Measurements from ENCODE around the gene CPLANE2. TPM values are rescaled to one million over a fixed set of nuclear protein-coding genes. Genes with fewer than 3 reads are reported as not detected.

Gene CPLANE2
- 4.2 TPM for total RNA-seq
- 4.0 TPM for polyA plus RNA-seq
- long read RNA-seq, donor 1: 0 reads
- long read RNA-seq, donor 2, partial matches to known transcripts: 0 of 1 reads
- long read RNA-seq, donor 2, other reads (novel, unspliced or antisense): 0 of 1 reads
- long read RNA-seq, donor 3, partial matches to known transcripts: 0 of 1 reads
- long read RNA-seq, donor 3, other reads (novel, unspliced or antisense): 0 of 1 reads
- long read RNA-seq, donor 4: 0 reads
- long read RNA-seq, donor 5, partial matches to known transcripts: 0 of 3 reads
- long read RNA-seq, donor 5, other reads (novel, unspliced or antisense): 0 of 3 reads
- long read RNA-seq, donor 6, partial matches to known transcripts: 0 of 1 reads
- long read RNA-seq, donor 6, other reads (novel, unspliced or antisense): 0 of 1 reads
- long read RNA-seq, donor 7: 0 reads
- long read RNA-seq, donor 8, partial matches to known transcripts: 0 of 1 reads
- long read RNA-seq, donor 8, other reads (novel, unspliced or antisense): 0 of 1 reads
- long read RNA-seq, donor 9: 0 reads
- long read RNA-seq, donor 10, partial matches to known transcripts: 0 of 1 reads
- long read RNA-seq, donor 10, other reads (novel, unspliced or antisense): 0 of 1 reads

GRCh38 chr1:16236511-16237342 is at the start of gene CPLANE2:
Gene CPLANE2 (minus strand): TSS chr1:16237183. CDS start chr1:16236742, 441 bp downstream.
- WGBS: under 1% methylated on average over 57 of the region's 57 CpGs
- peaks cover 0 to 4% of the 10 kb centered on the region in 2 donors for H3K36me3 ChIP-seq (ENCODE audit: control insufficient read depth in 2 of 2, insufficient read depth in 2 of 2, low read length in 1 of 2)
- H3K4me1 ChIP-seq (ENCODE audit: control insufficient read depth in 2 of 2, insufficient read depth in 2 of 2, low read length in 2 of 2): peaks cover 6 to 19% of the 10 kb centered on the region in 2 donors
- no peaks in the 10 kb centered on the region for H3K27me3 ChIP-seq (ENCODE audit: control insufficient read depth in 2 of 2, insufficient read depth in 1 of 2, low read length in 1 of 2)
- peak within 1 kb of the TSS; percentile 51 to 73 for H3K27ac ChIP-seq (ENCODE audit: low read depth in 1 of 2, low read length in 1 of 2)
- H3K4me3 ChIP-seq (ENCODE audit: low read length in 2 of 2): peak within 1 kb of the TSS; percentile 51 to 65
- H3K9me3 ChIP-seq (ENCODE audit: control insufficient read depth in 2 of 2, insufficient read depth in 1 of 2, low read length in 1 of 2): no peaks in the 10 kb centered on the region
- DNase-seq (ENCODE audit: low read depth in 6 of 9, low spot score in 9 of 9): peak; percentile 85 to 98 (median 95)

GRCh38 chr1:16286122-16286521 is 49.1 kb upstream of the CPLANE2 start:
- H3K27ac ChIP-seq (ENCODE audit: low read depth in 1 of 2, low read length in 1 of 2): no peak overlapping the region
- no peak for DNase-seq (ENCODE audit: low read depth in 6 of 9, low spot score in 9 of 9)
- no peak overlapping the region for H3K4me3 ChIP-seq (ENCODE audit: low read length in 2 of 2)
- no peaks in the 10 kb centered on the region for H3K27me3 ChIP-seq (ENCODE audit: control insufficient read depth in 2 of 2, insufficient read depth in 1 of 2, low read length in 1 of 2)
- H3K9me3 ChIP-seq (ENCODE audit: control insufficient read depth in 2 of 2, insufficient read depth in 1 of 2, low read length in 1 of 2): no peaks in the 10 kb centered on the region
- H3K4me1 ChIP-seq (ENCODE audit: control insufficient read depth in 2 of 2, insufficient read depth in 2 of 2, low read length in 2 of 2): no peaks in the 10 kb centered on the region
- 99% methylated on average over 4 of the region's 4 CpGs for WGBS
- H3K36me3 ChIP-seq (ENCODE audit: control insufficient read depth in 2 of 2, insufficient read depth in 2 of 2, low read length in 1 of 2): peaks cover 21 to 36% of the 10 kb centered on the region in 2 donors

- peaks cover 9 to 10% of the 10 kb centered on the region in 2 donors for H3K36me3 ChIP-seq (ENCODE audit: control insufficient read depth in 2 of 2, insufficient read depth in 2 of 2, low read length in 1 of 2)
- no peaks in the 10 kb centered on the region for H3K4me1 ChIP-seq (ENCODE audit: control insufficient read depth in 2 of 2, insufficient read depth in 2 of 2, low read length in 2 of 2)
- WGBS: 99% methylated on average over 2 of the region's 2 CpGs
Measured at GRCh38 chr1:16281765-16282164, 44.8 kb upstream of the CPLANE2 start.

GRCh38 chr1:16279186-16279585 is 42.2 kb upstream of the CPLANE2 start:
- Histone ChIP-seq H3K4me3 (ENCODE audit: low read length in 2 of 2) (no peak overlapping the region), H3K27ac (ENCODE audit: low read depth in 1 of 2, low read length in 1 of 2) (no peak overlapping the region), H3K9me3 (ENCODE audit: control insufficient read depth in 2 of 2, insufficient read depth in 1 of 2, low read length in 1 of 2) (no peaks in the 10 kb centered on the region), H3K4me1 (ENCODE audit: control insufficient read depth in 2 of 2, insufficient read depth in 2 of 2, low read length in 2 of 2) (no peaks in the 10 kb centered on the region), H3K36me3 (ENCODE audit: control insufficient read depth in 2 of 2, insufficient read depth in 2 of 2, low read length in 1 of 2) (peaks cover 3 to 5% of the 10 kb centered on the region in 2 donors), H3K27me3 (ENCODE audit: control insufficient read depth in 2 of 2, insufficient read depth in 1 of 2, low read length in 1 of 2) (no peaks in the 10 kb centered on the region)
- DNase-seq (ENCODE audit: low read depth in 6 of 9, low spot score in 9 of 9): no peak
- 81% methylated on average over 2 of the region's 2 CpGs for WGBS

More at GRCh38 chr1:16281765-16282164, 44.8 kb upstream of the CPLANE2 start:
- no peaks in the 10 kb centered on the region for H3K9me3 ChIP-seq (ENCODE audit: control insufficient read depth in 2 of 2, insufficient read depth in 1 of 2, low read length in 1 of 2)
- no peaks in the 10 kb centered on the region for H3K27me3 ChIP-seq (ENCODE audit: control insufficient read depth in 2 of 2, insufficient read depth in 1 of 2, low read length in 1 of 2)
- DNase-seq (ENCODE audit: low read depth in 6 of 9, low spot score in 9 of 9): no peak
- H3K27ac ChIP-seq (ENCODE audit: low read depth in 1 of 2, low read length in 1 of 2): no peak overlapping the region
- no peak overlapping the region for H3K4me3 ChIP-seq (ENCODE audit: low read length in 2 of 2)

GRCh38 chr1:16276302-16277030 is 39.5 kb upstream of the CPLANE2 start:
- no peak for DNase-seq (ENCODE audit: low read depth in 6 of 9, low spot score in 9 of 9)
- Histone ChIP-seq H3K27ac (ENCODE audit: low read depth in 1 of 2, low read length in 1 of 2) (no peak overlapping the region), H3K4me3 (ENCODE audit: low read length in 2 of 2) (no peak overlapping the region)

GRCh38 chr1:16275591-16275990 is 38.6 kb upstream of the CPLANE2 start:
- no peak for DNase-seq (ENCODE audit: low read depth in 6 of 9, low spot score in 9 of 9)
- no peak overlapping the region for H3K4me3 ChIP-seq (ENCODE audit: low read length in 2 of 2)
- H3K4me1 ChIP-seq (ENCODE audit: control insufficient read depth in 2 of 2, insufficient read depth in 2 of 2, low read length in 2 of 2): no peaks in the 10 kb centered on the region
- H3K27me3 ChIP-seq (ENCODE audit: control insufficient read depth in 2 of 2, insufficient read depth in 1 of 2, low read length in 1 of 2): no peaks in the 10 kb centered on the region
- H3K9me3 ChIP-seq (ENCODE audit: control insufficient read depth in 2 of 2, insufficient read depth in 1 of 2, low read length in 1 of 2): no peaks in the 10 kb centered on the region
- peaks cover 3 to 5% of the 10 kb centered on the region in 2 donors for H3K36me3 ChIP-seq (ENCODE audit: control insufficient read depth in 2 of 2, insufficient read depth in 2 of 2, low read length in 1 of 2)
- WGBS: 98% methylated on average over 7 of the region's 7 CpGs
- H3K27ac ChIP-seq (ENCODE audit: low read depth in 1 of 2, low read length in 1 of 2): no peak overlapping the region

More at GRCh38 chr1:16276302-16277030, 39.5 kb upstream of the CPLANE2 start:
- Histone ChIP-seq H3K27me3 (ENCODE audit: control insufficient read depth in 2 of 2, insufficient read depth in 1 of 2, low read length in 1 of 2) (no peaks in the 10 kb centered on the region), H3K36me3 (ENCODE audit: control insufficient read depth in 2 of 2, insufficient read depth in 2 of 2, low read length in 1 of 2) (peaks cover 3 to 8% of the 10 kb centered on the region in 2 donors), H3K4me1 (ENCODE audit: control insufficient read depth in 2 of 2, insufficient read depth in 2 of 2, low read length in 2 of 2) (no peaks in the 10 kb centered on the region), H3K9me3 (ENCODE audit: control insufficient read depth in 2 of 2, insufficient read depth in 1 of 2, low read length in 1 of 2) (no peaks in the 10 kb centered on the region)
- WGBS: 97% methylated on average over 6 of the region's 6 CpGs

- peaks cover 0 to 3% of the 10 kb centered on the region in 2 donors for H3K36me3 ChIP-seq (ENCODE audit: control insufficient read depth in 2 of 2, insufficient read depth in 2 of 2, low read length in 1 of 2)
- no peak for DNase-seq (ENCODE audit: low read depth in 6 of 9, low spot score in 9 of 9)
- H3K4me1 ChIP-seq (ENCODE audit: control insufficient read depth in 2 of 2, insufficient read depth in 2 of 2, low read length in 2 of 2): no peaks in the 10 kb centered on the region
- no peak overlapping the region for H3K27ac ChIP-seq (ENCODE audit: low read depth in 1 of 2, low read length in 1 of 2)
- H3K27me3 ChIP-seq (ENCODE audit: control insufficient read depth in 2 of 2, insufficient read depth in 1 of 2, low read length in 1 of 2): no peaks in the 10 kb centered on the region
- H3K4me3 ChIP-seq (ENCODE audit: low read length in 2 of 2): no peak overlapping the region
- no peaks in the 10 kb centered on the region for H3K9me3 ChIP-seq (ENCODE audit: control insufficient read depth in 2 of 2, insufficient read depth in 1 of 2, low read length in 1 of 2)
Measured at GRCh38 chr1:16267690-16268180, 30.8 kb upstream of the CPLANE2 start.

- Histone ChIP-seq H3K4me1 (ENCODE audit: control insufficient read depth in 2 of 2, insufficient read depth in 2 of 2, low read length in 2 of 2) (no peaks in the 10 kb centered on the region), H3K27ac (ENCODE audit: low read depth in 1 of 2, low read length in 1 of 2) (no peak overlapping the region), H3K4me3 (ENCODE audit: low read length in 2 of 2) (no peak overlapping the region), H3K36me3 (ENCODE audit: control insufficient read depth in 2 of 2, insufficient read depth in 2 of 2, low read length in 1 of 2) (peaks cover 3 to 5% of the 10 kb centered on the region in 2 donors), H3K27me3 (ENCODE audit: control insufficient read depth in 2 of 2, insufficient read depth in 1 of 2, low read length in 1 of 2) (no peaks in the 10 kb centered on the region), H3K9me3 (ENCODE audit: control insufficient read depth in 2 of 2, insufficient read depth in 1 of 2, low read length in 1 of 2) (no peaks in the 10 kb centered on the region)
- 96% methylated on average over 4 of the region's 4 CpGs for WGBS
- DNase-seq (ENCODE audit: low read depth in 6 of 9, low spot score in 9 of 9): no peak
Measured at GRCh38 chr1:16266411-16267118, 29.6 kb upstream of the CPLANE2 start.

All from thymus (tissue), 14 donors.